ENCODE results near the gene CLDN7.

DNA sequence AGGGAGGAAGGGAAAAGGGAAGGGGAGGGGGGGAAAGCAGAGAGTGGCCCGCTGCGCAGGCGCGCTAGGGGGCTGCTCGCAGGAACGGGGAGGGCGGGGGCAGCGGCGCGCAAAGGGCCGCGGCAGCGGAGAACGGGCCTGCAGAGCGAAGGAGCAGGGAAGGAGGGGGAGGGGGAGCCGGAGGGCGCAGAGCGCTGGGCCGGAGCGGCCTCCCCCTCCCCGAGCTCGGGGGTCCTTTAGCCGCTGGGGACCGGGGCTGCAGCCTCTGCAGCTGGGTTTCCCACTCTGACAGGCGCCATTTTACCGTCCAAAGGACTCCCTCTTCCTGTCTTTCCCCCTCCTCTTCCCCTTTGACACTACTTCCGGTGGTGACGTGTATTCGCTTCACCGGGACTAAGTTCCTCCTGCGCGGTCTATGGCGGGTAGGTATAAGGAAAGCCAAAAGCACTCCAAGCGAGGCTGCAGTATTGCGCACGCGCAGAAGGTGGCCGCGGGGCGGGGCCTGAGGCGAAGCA lies 10.6 kb downstream of the CLDN7 start, which contains the start of gene CTDNEP1:
- TF ChIP-seq CTCF (IDR thresholded peaks at IDR 0.05; ENCODE audit: insufficient read depth, low read depth, low read length) (no peak), EZH2 (IDR thresholded peaks at IDR 0.05; ENCODE audit: insufficient read depth, low read length) (no peak)
